HCT116 (cell line): ENCODE data around the gene SBF2. TPM values are rescaled to one million over a fixed set of nuclear protein-coding genes. Genes with fewer than 3 reads are reported as not detected.

Source experiments
- ATAC-seq: fragments of 200-7000 bp; cut with Tn5 transposase; 2 replicates; pipeline ENCODE4 v1.9.1; 2020; ENCODE audit warnings: mild to moderate bottlenecking, moderate library complexity
- BruUV-seq: library from RNA; stranded (reverse); fragments of 400-500 nt; replicated peaks from 2 replicates; lab custom pipeline; 2021; lab: Mats Ljungman, UMichigan
- CTCF ChIA-PET: fragments of 300-600 bp; sonication (Branson Sonifier 250); formaldehyde crosslinking; loops from one replicate; lab custom pipeline; 2021; ENCODE audit warnings: antibody characterized with exemption; lab: Charles Lee
- POLR2A ChIA-PET: fragments of 300-600, 350-600 bp; sonication (Branson Sonifier 250); formaldehyde crosslinking; loops from one replicate; lab custom pipeline; 2021; ENCODE audit warnings: antibody characterized with exemption; lab: Charles Lee
- RAD21 ChIA-PET, 2 experiments: fragments of 300-600 bp; sonication (Branson Sonifier 250); formaldehyde crosslinking; loops; one replicate each; lab custom pipeline; 2023; ENCODE audit warnings: low total read pairs in 2 of 2; ENCODE audit not compliant: uncharacterized antibody in 2 of 2, unreplicated experiment in 2 of 2, low non-redundant PET in 1 of 2; lab: Charles Lee
- DNase-seq: peaks from one replicate; pipeline ENCODE4 v3.0.0-alpha.2; 2010; ENCODE audit warnings: low read depth, low spot score
- H2AFZ ChIP-seq: fragments of 200-600 bp; shearing (Covaris generic), sonication (generic); 2 replicates; pipeline ENCODE4 v1.6.1; 2017; ENCODE audit warnings: low read depth, mixed run types, mixed read lengths, antibody characterized with exemption, low read length; ENCODE audit not compliant: poor library complexity, severe bottlenecking
- H3K27ac ChIP-seq: 2 replicates; pipeline ENCODE4 v1.5.1; 2012; ENCODE audit warnings: low read depth, low read length
- H3K27me3 ChIP-seq: fragments of 200-600 bp; sonication (generic); 2 replicates; pipeline ENCODE4 v1.6.1; 2016; ENCODE audit warnings: mixed run types, low read length, mixed read lengths; ENCODE audit not compliant: insufficient read depth
- H3K36me3 ChIP-seq, 2 experiments: fragments of 200-500 bp in 1 of 2; fragments of 200-600 bp in 1 of 2; sonication (Bioruptor generic) in 1 of 2; sonication (generic) in 1 of 2; 2 replicates each; pipeline versions ENCODE4 v1.5.1 to v1.6.1; 2014 to 2016; ENCODE audit warnings: low read length in 2 of 2, inconsistent platforms in 1 of 2, mixed read lengths in 1 of 2, mixed run types in 1 of 2; ENCODE audit not compliant: insufficient read depth in 2 of 2, control insufficient read depth in 1 of 2
- H3K4me1 ChIP-seq, 2 experiments: fragments of 200-600 bp in 1 of 2; sonication (generic) in 1 of 2; 2 replicates each; pipeline versions ENCODE4 v1.5.1 to v1.6.1; 2012 to 2017; ENCODE audit warnings: low read length in 2 of 2, inconsistent platforms in 1 of 2, mild to moderate bottlenecking in 1 of 2, mixed read lengths in 1 of 2, mixed run types in 1 of 2, moderate library complexity in 1 of 2; ENCODE audit not compliant: insufficient read depth in 2 of 2, control insufficient read depth in 1 of 2
- H3K4me2 ChIP-seq: fragments of 200-600 bp; sonication (generic); 2 replicates; pipeline ENCODE4 v1.6.1; 2017; ENCODE audit warnings: mixed run types, low read length, mixed read lengths
- H3K4me3 ChIP-seq, 2 experiments: fragments of 200-600 bp in 1 of 2; sonication (generic) in 1 of 2; replicated peaks in 1 of 2; 2 replicates each; pipeline ENCODE4 v1.5.1; 2011 to 2016; ENCODE audit warnings: low read length in 2 of 2, control low read depth in 1 of 2, low read depth in 1 of 2, mild to moderate bottlenecking in 1 of 2, mixed read lengths in 1 of 2, mixed run types in 1 of 2
- H3K79me2 ChIP-seq: fragments of 200-600 bp; sonication (generic); 2 replicates; pipeline ENCODE4 v1.6.1; 2017; ENCODE audit warnings: mild to moderate bottlenecking, mixed run types, low read length, moderate library complexity, mixed read lengths; ENCODE audit not compliant: insufficient read depth
- H3K9ac ChIP-seq: fragments of 200-600 bp; sonication (generic); 2 replicates; pipeline ENCODE4 v1.6.1; 2016; ENCODE audit warnings: low read length, mixed read lengths
- H3K9me2 ChIP-seq: fragments of 200-600 bp; sonication (generic), shearing (Covaris generic); 2 replicates; pipeline ENCODE4 v1.6.1; 2017; ENCODE audit warnings: mixed run types, mild to moderate bottlenecking, moderate library complexity; ENCODE audit not compliant: insufficient read depth
- H3K9me3 ChIP-seq, 2 experiments: fragments of 200-500 bp in 1 of 2; fragments of 200-600 bp in 1 of 2; sonication (Bioruptor generic) in 1 of 2; sonication (generic) in 1 of 2; 2 replicates each; pipeline ENCODE4 v1.6.1; 2014 to 2017; ENCODE audit warnings: low read length in 2 of 2, mixed read lengths in 2 of 2, inconsistent platforms in 1 of 2, low read depth in 1 of 2, mild to moderate bottlenecking in 1 of 2, mixed run types in 1 of 2, moderate library complexity in 1 of 2; ENCODE audit not compliant: control insufficient read depth in 1 of 2, insufficient read depth in 1 of 2
- H4K20me1 ChIP-seq: fragments of 200-600 bp; sonication (generic), shearing (Covaris generic); 2 replicates; pipeline ENCODE4 v1.6.1; 2017; ENCODE audit warnings: mixed run types, mild to moderate bottlenecking, moderate library complexity; ENCODE audit not compliant: insufficient read depth
- CBX3 ChIP-seq: IDR thresholded peaks from 2 replicates; pipeline ENCODE4 v1.6.1; 2012; ENCODE audit warnings: low read depth
- CEBPB ChIP-seq: IDR thresholded peaks from 2 replicates; pipeline ENCODE4 v1.6.1; 2012; ENCODE audit warnings: low read depth
- EZH2phosphoT487 ChIP-seq: fragments of 200-600 bp; IDR thresholded peaks from 2 replicates; pipeline ENCODE4 v1.6.1; 2018; ENCODE audit warnings: antibody characterized with exemption, borderline replicate concordance
- POLR2A ChIP-seq: IDR thresholded peaks from 2 replicates; pipeline ENCODE4 v1.7.0; 2011; ENCODE audit warnings: borderline replicate concordance; ENCODE audit not compliant: insufficient read depth, insufficient read length; ENCODE audit errors: extremely low read depth
- RAD21 ChIP-seq: IDR thresholded peaks from 2 replicates; pipeline ENCODE4 v1.6.1; 2012; ENCODE audit warnings: low read depth, mild to moderate bottlenecking
- REST ChIP-seq: IDR thresholded peaks from 2 replicates; pipeline ENCODE4 v1.6.1; 2012; ENCODE audit warnings: low read depth
- SIN3A ChIP-seq: IDR thresholded peaks from 2 replicates; pipeline ENCODE4 v1.6.1; 2012; ENCODE audit warnings: low read depth
- ZFX ChIP-seq: fragments of 450-650 bp; IDR thresholded peaks from 2 replicates; pipeline ENCODE4 v1.6.1; 2017
- ZNF274 ChIP-seq: fragments of 200-500 bp; sonication (Bioruptor generic); IDR thresholded peaks from 2 replicates; pipeline ENCODE4 v1.6.1; 2014; ENCODE audit warnings: mild to moderate bottlenecking, low read depth, low read length, inconsistent platforms
- intact Hi-C: fragments of 100-400 bp; cut with micrococcal nuclease; formaldehyde crosslinking; loops from 2 replicates; pipeline ENCODE4 v1.10.0; 2022
- total RNA-seq: library from RNA; stranded (reverse); gene quantifications from one replicate; pipeline ENCODE4 v1.2.1, GENCODE V29; 2021; ENCODE audit not compliant: unreplicated experiment

SBF2 gene
- total RNA-seq, 1 experiment from 2014 or later = 35.0 TPM

- TF ChIP-seq REST = no peak
- no peak for TF ChIP-seq RAD21
Measured at GRCh38 chr11:10322401-10322800, 28.4 kb upstream of the SBF2 start (continued).

- no peak overlapping the region for H3K27ac ChIP-seq
- intact Hi-C loops = loop anchor here (5.0 kb wide), 2 partner anchors 349 to 416 kb away; no protein-coding TSS in a partner anchor
- H3K4me2 ChIP-seq = no peak overlapping the region
- H3K9me3 ChIP-seq = no peaks in the 10 kb centered on the region
- H3K9ac ChIP-seq = no peak overlapping the region
- CTCF ChIA-PET = interaction anchor here (1.5 kb wide), 1 partner anchor 46 kb away, joined by 5 read pairs; no protein-coding TSS in a partner anchor
- H2AFZ ChIP-seq = no peak overlapping the region
- DNase-seq = no peak
- H3K36me3 ChIP-seq = no peaks in the 10 kb centered on the region
- H3K79me2 ChIP-seq = no peaks in the 10 kb centered on the region
- TF ChIP-seq EZH2phosphoT487 = no peak
- TF ChIP-seq SIN3A = no peak
- TF ChIP-seq CBX3 = no peak
- TF ChIP-seq ZNF274 = no peak
- TF ChIP-seq ZFX = no peak
- no peak for TF ChIP-seq POLR2A
- no peak for TF ChIP-seq REST
- no peak for TF ChIP-seq CEBPB
- no peak for TF ChIP-seq RAD21
- TF ChIP-seq, all 23 proteins: peak for 0
- Histone ChIP-seq H3K9me2 (no peaks in the 10 kb centered on the region), H3K4me1 (peaks cover 5 to 17% of the 10 kb centered on the region in 2 experiments; a peak in 3 of 4 replicates), H3K4me3 (no peak overlapping the region), H4K20me1 (no peaks in the 10 kb centered on the region), H3K27me3 (no peaks in the 10 kb centered on the region)
- ATAC-seq = no peak
- ChIA-PET POLR2A (interaction anchor here (1.4 kb wide), 1 partner anchor 13 kb away, joined by 5 read pairs; no protein-coding TSS in a partner anchor), RAD21 (no interaction called here)
- BruUV-seq = no TSS peak
Measured at GRCh38 chr11:10320736-10321465, 26.9 kb upstream of the SBF2 start.
